B cell (primary cell): ENCODE measurements around the gene VPS9D1. TPM values are rescaled to one million over a fixed set of nuclear protein-coding genes. Genes with fewer than 3 reads are reported as not detected.
A peak's percentile ranks its signal among the peaks of the same experiment; 100 is the strongest.

ENCODE experiments used
- ATAC-seq: fragments of 200-7000 bp; cut with Tn5 transposase; one replicate; pipeline ENCODE4 v1.10.0; 2021; ENCODE audit warnings: low read depth, mild to moderate bottlenecking, moderate number of reproducible peaks, moderate library complexity
- CTCF ChIA-PET: fragments of 350-600 bp; sonication (Branson Sonifier 250); formaldehyde crosslinking; loops from one replicate; lab custom pipeline; 2021; ENCODE audit warnings: antibody characterized with exemption, inconsistent platforms; lab: Charles Lee
- POLR2A ChIA-PET: fragments of 350-600 bp; sonication (Branson Sonifier 250); formaldehyde crosslinking; loops from one replicate; lab custom pipeline; 2021; ENCODE audit warnings: antibody characterized with exemption; lab: Charles Lee
- DNase-seq: peaks from one replicate; pipeline ENCODE4 v3.0.0; 2013
- H2AFZ ChIP-seq: 2 replicates; pipeline ENCODE4 v1.6.1; 2012; ENCODE audit warnings: mild to moderate bottlenecking, low read depth, low read length; ENCODE audit not compliant: insufficient read depth, poor library complexity, severe bottlenecking
- H3K27ac ChIP-seq, 2 donors: 1 replicate in 1 of 2; 2 replicates in 1 of 2; pipeline ENCODE4 v1.5.1; 2012 to 2013; ENCODE audit warnings: low read length in 2 of 2, mild to moderate bottlenecking in 2 of 2, moderate library complexity in 1 of 2
- H3K27me3 ChIP-seq, 4 experiments: fragments of 200-600 bp in 1 of 4; sonication (generic) in 1 of 4; replicated peaks in 1 of 4; 1 replicate in 2 of 4; 2 replicates in 2 of 4; pipeline versions ENCODE4 v1.6.1 to v1.7.0; 2013 to 2016; ENCODE audit warnings: low read length in 3 of 4, mild to moderate bottlenecking in 2 of 4, mixed read lengths in 1 of 4, moderate library complexity in 1 of 4; ENCODE audit not compliant: insufficient read depth in 4 of 4, control insufficient read depth in 3 of 4; ENCODE audit errors: control extremely low read depth in 1 of 4
- H3K36me3 ChIP-seq, 2 experiments: replicated peaks in 1 of 2; 1 replicate in 1 of 2; 2 replicates in 1 of 2; pipeline versions ENCODE4 v1.6.1 to v1.7.1; 2013; ENCODE audit warnings: low read length in 1 of 2; ENCODE audit not compliant: insufficient read depth in 2 of 2, control insufficient read depth in 1 of 2; ENCODE audit errors: control extremely low read depth in 1 of 2, extremely low read depth in 1 of 2
- H3K4me1 ChIP-seq, 2 donors: fragments of 200-600 bp in 1 of 2; sonication (generic) in 1 of 2; 1 replicate in 1 of 2; 2 replicates in 1 of 2; pipeline versions ENCODE4 v1.5.1 to v1.6.1; 2013 to 2017; ENCODE audit warnings: low read length in 2 of 2; ENCODE audit not compliant: control insufficient read depth in 2 of 2, insufficient read depth in 2 of 2
- H3K4me2 ChIP-seq: replicated peaks from 2 replicates; pipeline ENCODE3; 2012; ENCODE audit warnings: mild to moderate bottlenecking, low read depth, low read length; ENCODE audit not compliant: poor library complexity, severe bottlenecking
- H3K4me3 ChIP-seq, 5 experiments: fragments of 200-600 bp in 1 of 5; sonication (generic) in 1 of 5; 1 replicate in 3 of 5; 2 replicates in 2 of 5; pipeline versions ENCODE4 v1.5.1 to v1.7.0; 2011 to 2016; ENCODE audit warnings: low read length in 4 of 5, mild to moderate bottlenecking in 4 of 5, low read depth in 2 of 5, control low read depth in 1 of 5, moderate library complexity in 1 of 5; ENCODE audit not compliant: insufficient read depth in 1 of 5; ENCODE audit errors: control extremely low read depth in 1 of 5, extremely low read depth in 1 of 5
- H3K79me2 ChIP-seq: fragments of 200-600 bp; sonication (generic); one replicate; pipeline ENCODE4 v1.6.0; 2016; ENCODE audit warnings: low read length; ENCODE audit not compliant: control insufficient read depth, insufficient read depth
- H3K9ac ChIP-seq: fragments of 200-600 bp; sonication (generic); 2 replicates; pipeline ENCODE4 v1.6.1; 2017; ENCODE audit warnings: mild to moderate bottlenecking, low read length, moderate library complexity
- H3K9me3 ChIP-seq, 3 donors: one replicate each; pipeline versions ENCODE4 v1.6.1 to v1.7.1; 2013; ENCODE audit warnings: low read length in 2 of 3; ENCODE audit not compliant: control insufficient read depth in 2 of 3, insufficient read depth in 1 of 3; ENCODE audit errors: control extremely low read depth in 1 of 3
- H4K20me1 ChIP-seq: 2 replicates; pipeline ENCODE4 v1.6.0; 2012; ENCODE audit warnings: mild to moderate bottlenecking, low read length; ENCODE audit not compliant: insufficient read depth, control insufficient read depth, poor library complexity, severe bottlenecking
- H3K27ac Mint-ChIP-seq: one replicate; pipeline ENCODE4 v1.8.0; 2021; ENCODE audit warnings: mixed read lengths
- H3K27me3 Mint-ChIP-seq: one replicate; pipeline ENCODE4 v1.8.0; 2021; ENCODE audit warnings: mixed read lengths
- H3K4me1 Mint-ChIP-seq: one replicate; pipeline ENCODE4 v1.8.0; 2021; ENCODE audit warnings: mixed read lengths
- H3K4me3 Mint-ChIP-seq: one replicate; pipeline ENCODE4 v1.8.0; 2021; ENCODE audit warnings: mixed read lengths
- H3K9me3 Mint-ChIP-seq: one replicate; pipeline ENCODE4 v1.8.0; 2022; ENCODE audit warnings: mixed read lengths; ENCODE audit not compliant: insufficient read depth
- EZH2 ChIP-seq: IDR thresholded peaks from 2 replicates; pipeline ENCODE4 v1.6.1; 2012; ENCODE audit warnings: borderline replicate concordance, low read depth, mild to moderate bottlenecking, moderate library complexity, low read length; ENCODE audit not compliant: insufficient read depth, poor library complexity, severe bottlenecking
- WGBS: methylation state at CpG from one replicate; pipeline ENCODE4 v1.1.5; 2013; ENCODE audit warnings: missing lambda C conversion rate; ENCODE audit not compliant: insufficient coverage; 5-methylcytosine and 5-hydroxymethylcytosine counted together
- intact Hi-C: fragments of 100-400 bp; cut with micrococcal nuclease; formaldehyde crosslinking; loops from one replicate; pipeline ENCODE4 v1.10.0; 2022
- polyA plus RNA-seq: library from polyadenylated mRNA; depleted of rRNA; stranded (reverse); fragments of >200 nt; gene quantifications from 2 replicates; pipeline ENCODE4 v1.2.3, GENCODE V29; 2012
- total RNA-seq, 2 donors: library from RNA; stranded (reverse); fragments of 120-200 nt in 1 of 2; gene quantifications; 1 replicate in 1 of 2; 2 replicates in 1 of 2; pipeline versions ENCODE4 v1.2.3 to v1.2.4, GENCODE V29; 2013 to 2022
- TF ChIP-seq, protein P1 (sequence below): fragments of 200-600 bp; IDR thresholded peaks from one replicate; pipeline ENCODE4 v1.8.0; 2022; ENCODE audit warnings: antibody characterized with exemption, mild to moderate bottlenecking

The VPS9D1 gene
- total and polyA plus RNA-seq, 2 donors (not counting 1 experiment from before 2014, with no cell fraction given): 14.6 to 24.0 TPM

DNA sequence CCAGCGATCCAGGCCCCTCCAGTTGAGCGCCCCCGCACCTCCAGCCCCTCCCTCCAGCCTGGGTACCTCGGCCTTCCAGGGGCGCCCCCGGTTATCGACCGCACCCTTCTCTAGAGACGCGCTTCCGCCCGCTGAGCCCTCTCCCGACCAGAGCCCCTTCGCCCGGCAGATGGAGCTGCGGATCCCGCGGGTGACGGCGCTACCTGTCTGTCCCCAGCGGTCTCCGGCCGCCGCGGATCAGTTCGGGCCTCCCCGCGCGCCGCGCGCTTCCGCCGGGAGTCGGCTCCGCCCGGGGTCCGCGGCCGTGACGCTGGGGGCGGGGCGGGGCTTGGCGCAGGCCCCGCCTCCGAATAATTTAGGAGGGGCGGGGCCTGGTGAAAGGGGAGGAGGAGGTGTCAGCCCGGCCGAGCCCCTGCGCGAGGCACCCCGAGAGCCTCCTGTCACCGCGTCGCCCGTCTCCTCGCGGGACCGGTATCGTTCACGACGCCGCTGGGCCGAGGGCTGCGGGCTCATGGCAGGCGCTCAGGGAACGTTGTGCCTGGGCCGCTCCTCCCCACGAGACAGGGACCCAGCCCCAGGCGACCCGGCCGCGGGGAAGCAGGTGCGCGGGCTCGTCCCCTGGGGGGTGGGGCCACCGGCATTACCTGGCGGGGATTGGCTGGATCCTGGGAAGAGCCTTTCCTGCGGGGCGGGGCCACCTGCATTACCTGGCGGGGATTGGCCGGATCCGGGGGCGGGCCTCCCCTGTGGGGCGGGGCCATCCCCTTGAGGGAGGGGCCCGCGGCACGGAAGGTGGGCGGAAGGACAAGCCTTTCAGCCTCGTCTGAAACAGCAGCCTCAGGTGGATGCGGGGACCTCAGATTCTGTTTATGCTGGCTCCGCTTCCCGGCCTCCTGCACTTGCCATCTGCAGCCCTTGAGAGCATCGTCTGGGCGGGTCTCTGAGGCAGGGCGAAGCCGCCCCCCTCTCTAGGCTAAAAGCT, 19.0 kb downstream of the VPS9D1 start, which contains the start of gene SPATA2L:
Gene SPATA2L, minus strand, starts transcription at position 281 of the 982 bp plus-strand sequence. CDS start 473 bp downstream, outside the sequence.
- under 1% methylated on average over 94 of the region's 97 CpGs for WGBS
- Mint-ChIP-seq H3K4me1 (peaks cover 20% of the 10 kb centered on the region), H3K27me3 (no peaks in the 10 kb centered on the region), H3K9me3 (no peaks in the 10 kb centered on the region), H3K27ac (peak within 1 kb of the TSS; percentile 91), H3K4me3 (peak within 1 kb of the TSS; percentile 85)
- ChIA-PET POLR2A (interaction anchor here (0.6 to 1.8 kb wide), 4 partner anchors 15 to 174 kb away, joined by 3 to 13 read pairs (median 6); partner anchors contain the start of genes CDK10 and TCF25), CTCF (interaction anchor here (0.5 to 3.3 kb wide), 9 partner anchors 11 to 496 kb away, joined by 3 to 35 read pairs (median 3); no protein-coding TSS in a partner anchor)
- Histone ChIP-seq H3K9ac (peak within 1 kb of the TSS; percentile 61), H3K9me3 (no peaks in the 10 kb centered on the region), H3K27me3 (no peaks in the 10 kb centered on the region), H3K27ac (peak within 1 kb of the TSS; percentile 82 to 87), H3K36me3 (peaks cover 0 to 4% of the 10 kb centered on the region in 2 experiments), H4K20me1 (peaks cover 32% of the 10 kb centered on the region), H3K4me2 (peak within 1 kb of the TSS; percentile 96), H3K79me2 (peaks cover 9% of the 10 kb centered on the region), H3K4me3 (peak within 1 kb of the TSS; percentile 17 to 73 (median 68)), H2AFZ (peak within 1 kb of the TSS; percentile 94), H3K4me1 (peaks cover 21 to 32% of the 10 kb centered on the region in 2 donors)
- TF ChIP-seq EZH2: no peak
- TF ChIP-seq, protein P1, sequence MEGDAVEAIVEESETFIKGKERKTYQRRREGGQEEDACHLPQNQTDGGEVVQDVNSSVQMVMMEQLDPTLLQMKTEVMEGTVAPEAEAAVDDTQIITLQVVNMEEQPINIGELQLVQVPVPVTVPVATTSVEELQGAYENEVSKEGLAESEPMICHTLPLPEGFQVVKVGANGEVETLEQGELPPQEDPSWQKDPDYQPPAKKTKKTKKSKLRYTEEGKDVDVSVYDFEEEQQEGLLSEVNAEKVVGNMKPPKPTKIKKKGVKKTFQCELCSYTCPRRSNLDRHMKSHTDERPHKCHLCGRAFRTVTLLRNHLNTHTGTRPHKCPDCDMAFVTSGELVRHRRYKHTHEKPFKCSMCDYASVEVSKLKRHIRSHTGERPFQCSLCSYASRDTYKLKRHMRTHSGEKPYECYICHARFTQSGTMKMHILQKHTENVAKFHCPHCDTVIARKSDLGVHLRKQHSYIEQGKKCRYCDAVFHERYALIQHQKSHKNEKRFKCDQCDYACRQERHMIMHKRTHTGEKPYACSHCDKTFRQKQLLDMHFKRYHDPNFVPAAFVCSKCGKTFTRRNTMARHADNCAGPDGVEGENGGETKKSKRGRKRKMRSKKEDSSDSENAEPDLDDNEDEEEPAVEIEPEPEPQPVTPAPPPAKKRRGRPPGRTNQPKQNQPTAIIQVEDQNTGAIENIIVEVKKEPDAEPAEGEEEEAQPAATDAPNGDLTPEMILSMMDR: no peak
- DNase-seq: peak; percentile 98
- ATAC-seq: peak; percentile 81
- intact Hi-C loops: loop anchor here (1.0 to 10.0 kb wide), 7 partner anchors 10 to 214 kb away; partner anchors contain the start of gene FANCA
